Epithelial cell of esophagus (primary cell): ENCODE results near the gene ANK2.
A peak's percentile ranks its signal among the peaks of the same experiment; 100 is the strongest.

Experiments
- DNase-seq: peaks from one replicate; pipeline ENCODE4 v3.0.0; 2010; ENCODE audit warnings: low read depth
- H3K4me3 ChIP-seq: 2 replicates; pipeline ENCODE4 v1.5.1; 2011; ENCODE audit warnings: mild to moderate bottlenecking, low read length, control low read depth
- TF ChIP-seq, protein P1 (sequence below): IDR thresholded peaks from 2 replicates; pipeline ENCODE4 v1.5.1; 2011; ENCODE audit warnings: low read depth, mild to moderate bottlenecking, low read length, control low read depth, inconsistent platforms; ENCODE audit not compliant: insufficient read depth; ENCODE audit errors: missing control alignments

Gene ANK2

GRCh38 chr4:113025416-113025815 is 24.0 kb upstream of the ANK2 start:
- TF ChIP-seq, protein P1, sequence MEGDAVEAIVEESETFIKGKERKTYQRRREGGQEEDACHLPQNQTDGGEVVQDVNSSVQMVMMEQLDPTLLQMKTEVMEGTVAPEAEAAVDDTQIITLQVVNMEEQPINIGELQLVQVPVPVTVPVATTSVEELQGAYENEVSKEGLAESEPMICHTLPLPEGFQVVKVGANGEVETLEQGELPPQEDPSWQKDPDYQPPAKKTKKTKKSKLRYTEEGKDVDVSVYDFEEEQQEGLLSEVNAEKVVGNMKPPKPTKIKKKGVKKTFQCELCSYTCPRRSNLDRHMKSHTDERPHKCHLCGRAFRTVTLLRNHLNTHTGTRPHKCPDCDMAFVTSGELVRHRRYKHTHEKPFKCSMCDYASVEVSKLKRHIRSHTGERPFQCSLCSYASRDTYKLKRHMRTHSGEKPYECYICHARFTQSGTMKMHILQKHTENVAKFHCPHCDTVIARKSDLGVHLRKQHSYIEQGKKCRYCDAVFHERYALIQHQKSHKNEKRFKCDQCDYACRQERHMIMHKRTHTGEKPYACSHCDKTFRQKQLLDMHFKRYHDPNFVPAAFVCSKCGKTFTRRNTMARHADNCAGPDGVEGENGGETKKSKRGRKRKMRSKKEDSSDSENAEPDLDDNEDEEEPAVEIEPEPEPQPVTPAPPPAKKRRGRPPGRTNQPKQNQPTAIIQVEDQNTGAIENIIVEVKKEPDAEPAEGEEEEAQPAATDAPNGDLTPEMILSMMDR, result no peak
- no peak overlapping the region for H3K4me3 ChIP-seq
- DNase-seq, result no peak

- DNase-seq, result peak; percentile 19
- TF ChIP-seq, protein P1, result no peak
- no peak overlapping the region for H3K4me3 ChIP-seq
These were observed 22.9 kb upstream of the ANK2 start for GRCh38 chr4:113026556-113026955.

GRCh38 chr4:113028074-113028473 is 21.4 kb upstream of the ANK2 start:
- TF ChIP-seq, protein P1, result no peak
- H3K4me3 ChIP-seq, result no peak overlapping the region
- DNase-seq, result no peak

- no peak overlapping the region for H3K4me3 ChIP-seq
- TF ChIP-seq, protein P1, result no peak
- DNase-seq, result no peak
These were observed 18.2 kb upstream of the ANK2 start for GRCh38 chr4:113031212-113031611.

DNA sequence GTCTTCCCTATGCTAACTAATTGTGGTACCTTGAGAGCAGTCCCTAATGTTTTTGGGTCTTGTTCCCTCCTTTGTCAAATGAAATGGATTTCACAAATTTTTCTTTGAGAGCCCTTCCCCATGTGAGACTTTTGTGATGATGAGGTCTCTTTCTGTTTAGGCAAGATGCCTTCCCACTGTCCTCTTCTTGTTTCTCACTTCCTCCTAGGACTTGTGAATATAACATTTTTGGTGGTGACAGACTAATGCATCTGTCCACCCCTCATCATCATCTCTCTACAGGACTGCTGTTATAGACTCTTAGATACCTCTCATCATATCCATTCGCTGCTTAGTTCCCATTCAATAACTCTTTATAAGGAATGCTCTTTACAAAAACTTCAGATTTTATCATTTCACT is 8.7 kb upstream of the ANK2 start:
- DNase-seq, result no peak
- TF ChIP-seq, protein P1, result no peak
- H3K4me3 ChIP-seq, result no peak overlapping the region

DNA sequence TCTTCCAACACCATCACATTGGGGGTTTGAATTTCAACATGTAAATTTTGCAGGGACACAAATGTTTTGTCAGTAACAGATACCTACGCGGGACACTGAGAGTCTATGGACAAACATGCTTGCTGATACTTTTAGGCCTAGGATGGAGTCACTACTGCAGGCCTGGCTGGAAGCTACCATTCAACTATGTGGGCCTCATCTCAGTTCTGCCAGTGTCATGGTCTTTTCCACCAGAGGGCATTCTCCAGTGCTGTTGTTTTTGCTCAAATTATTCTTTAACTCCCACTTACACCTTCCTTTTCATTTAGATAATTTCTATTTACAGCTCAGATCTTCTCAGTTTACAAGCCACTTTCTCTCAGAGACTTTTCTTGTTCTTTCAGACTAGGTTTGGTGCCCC is 7.0 kb upstream of the ANK2 start:
- DNase-seq, result no peak
- TF ChIP-seq, protein P1, result no peak
- no peak overlapping the region for H3K4me3 ChIP-seq

DNA sequence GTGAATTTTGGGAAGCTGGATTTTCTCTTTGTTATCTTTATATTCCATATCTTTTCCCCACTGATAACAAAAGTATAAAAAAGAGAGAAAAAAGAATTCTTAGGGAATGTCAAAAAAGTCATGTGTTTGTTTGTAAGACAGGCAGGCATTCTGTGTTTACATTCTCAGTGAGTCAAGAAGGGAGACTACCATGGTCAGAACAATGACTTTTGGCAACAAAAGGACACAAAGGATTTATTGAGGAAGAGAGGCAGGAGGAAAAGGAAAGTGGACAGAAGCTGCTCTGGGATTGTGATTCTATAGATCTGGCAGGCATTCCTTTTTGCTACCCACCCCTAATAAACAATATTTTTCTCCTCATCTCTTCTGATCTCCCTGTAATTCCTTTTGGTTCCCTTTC is 5.9 kb upstream of the ANK2 start:
- TF ChIP-seq, protein P1, result no peak
- no peak overlapping the region for H3K4me3 ChIP-seq
- DNase-seq, result no peak
